Gastroesophageal sphincter (tissue), 4 donors: ENCODE measurements around the gene TXLNA. TPM values are rescaled to one million over a fixed set of nuclear protein-coding genes. Genes with fewer than 3 reads are reported as not detected.
A peak's percentile ranks its signal among the peaks of the same experiment; 100 is the strongest.

Experiments used
- ATAC-seq: fragments of 150-250 bp; one replicate; pipeline ENCODE4 v1.9.1; 2016; ENCODE audit warnings: mild to moderate bottlenecking, moderate library complexity
- H3K27ac ChIP-seq, 4 donors: fragments of 200-600 bp; sonication (generic) in 3 of 4; 1 replicate in 3 of 4; 2 replicates in 1 of 4; pipeline ENCODE4 v1.5.1; 2016 to 2019
- H3K27me3 ChIP-seq: fragments of 200-600 bp; sonication (generic); one replicate; pipeline ENCODE4 v1.5.1; 2019
- H3K36me3 ChIP-seq, 2 donors: fragments of 200-600 bp; sonication (generic); one replicate each; pipeline ENCODE4 v1.5.1; 2019; ENCODE audit warnings: control low read depth in 1 of 2
- H3K4me1 ChIP-seq, 3 donors: fragments of 200-600 bp; sonication (generic); 1 replicate in 2 of 3; 2 replicates in 1 of 3; pipeline ENCODE4 v1.5.1; 2016 to 2019; ENCODE audit warnings: control low read depth in 2 of 3
- H3K4me3 ChIP-seq, 2 donors: fragments of 200-600 bp; sonication (generic); one replicate each; pipeline ENCODE4 v1.5.1; 2019; ENCODE audit warnings: mild to moderate bottlenecking in 1 of 2, moderate library complexity in 1 of 2
- H3K9me3 ChIP-seq, 3 donors: fragments of 200-600 bp; sonication (generic); one replicate each; pipeline ENCODE4 v1.5.1; 2017 to 2019; ENCODE audit warnings: control low read depth in 2 of 3
- CTCF ChIP-seq, 4 experiments: fragments of 200-600 bp in 2 of 4; fragments of 450-650 bp in 2 of 4; sonication (generic) in 1 of 4; IDR thresholded peaks; one replicate each; pipeline ENCODE4 v1.5.1; 2017 to 2019; ENCODE audit warnings: antibody characterized with exemption in 4 of 4, mild to moderate bottlenecking in 2 of 4, moderate library complexity in 2 of 4
- EP300 ChIP-seq: sonication (generic); formaldehyde crosslinking; IDR thresholded peaks from one replicate; pipeline ENCODE4 v1.6.1; 2017; ENCODE audit warnings: antibody characterized with exemption, mild to moderate bottlenecking
- POLR2A ChIP-seq, 2 donors: fragments of 450-650 bp; IDR thresholded peaks; one replicate each; pipeline ENCODE4 v1.6.1; 2017; ENCODE audit warnings: antibody characterized with exemption in 2 of 2, mild to moderate bottlenecking in 2 of 2, moderate library complexity in 1 of 2
- POLR2AphosphoS5 ChIP-seq: sonication (generic); formaldehyde crosslinking; IDR thresholded peaks from one replicate; pipeline ENCODE4 v1.6.1; 2017; ENCODE audit warnings: antibody characterized with exemption
- WGBS, 2 donors: methylation state at CpG; one replicate each; pipeline ENCODE4 v1.1.5; 2018; ENCODE audit warnings: low coverage in 1 of 2; 5-methylcytosine and 5-hydroxymethylcytosine counted together
- total RNA-seq, 4 donors: library from RNA; depleted of rRNA; stranded (reverse); fragments of >200 nt; gene quantifications; one replicate each; pipeline ENCODE4 v1.1.0, GENCODE V29; 2016

Gene TXLNA
- total RNA-seq, 4 donors from 2014 or later, result 44.7 to 86.6 (median 67.3) TPM

- Histone ChIP-seq H3K27ac (no peak overlapping the region), H3K4me3 (no peak overlapping the region), H3K9me3 (no peaks in the 10 kb centered on the region), H3K27me3 (no peaks in the 10 kb centered on the region), H3K36me3 (peaks cover 0 to 85% of the 10 kb centered on the region in 2 donors), H3K4me1 (peaks cover 6 to 14% (median 6%) of the 10 kb centered on the region in 3 donors)
- no peak for ATAC-seq
- WGBS, 2 donors, result no CpG with 5 or more reads among the region's 6 CpGs
- TF ChIP-seq POLR2A (IDR thresholded peaks at IDR 0.05) (no peak), CTCF (IDR thresholded peaks at IDR 0.05) (no peak), EP300 (no peak), POLR2AphosphoS5 (no peak)
These were observed 15.5 kb downstream of the TXLNA start for GRCh38 chr1:32194984-32195383.

GRCh38 chr1:32195531-32195930 lies 16.1 kb downstream of the TXLNA start:
- no peaks in the 10 kb centered on the region for H3K9me3 ChIP-seq
- no peak overlapping the region for H3K27ac ChIP-seq
- H3K4me1 ChIP-seq, result peaks cover 6 to 19% (median 8%) of the 10 kb centered on the region in 3 donors
- no peaks in the 10 kb centered on the region for H3K27me3 ChIP-seq
- no peak overlapping the region for H3K4me3 ChIP-seq
- 81 to 90% methylated on average over 2 to 3 of the region's 3 CpGs for WGBS, 2 donors
- ATAC-seq, result no peak
- TF ChIP-seq EP300 (no peak), CTCF (IDR thresholded peaks at IDR 0.05) (no peak)
- peaks cover 0 to 80% of the 10 kb centered on the region in 2 donors for H3K36me3 ChIP-seq

GRCh38 chr1:32195972-32196823 lies 16.7 kb downstream of the TXLNA start:
- peaks cover 6 to 24% (median 8%) of the 10 kb centered on the region in 3 donors for H3K4me1 ChIP-seq
- H3K27me3 ChIP-seq, result no peaks in the 10 kb centered on the region
- H3K36me3 ChIP-seq, result peaks cover 0 to 73% of the 10 kb centered on the region in 2 donors
- H3K9me3 ChIP-seq, result no peaks in the 10 kb centered on the region
- no peak for ATAC-seq
- no peak overlapping the region for H3K27ac ChIP-seq
- TF ChIP-seq EP300 (no peak), POLR2AphosphoS5 (no peak), CTCF (IDR thresholded peaks at IDR 0.05) (no peak), POLR2A (IDR thresholded peaks at IDR 0.05) (no peak)
- no peak overlapping the region for H3K4me3 ChIP-seq

GRCh38 chr1:32197074-32197473 lies 17.6 kb downstream of the TXLNA start:
- H3K4me3 ChIP-seq, result no peak overlapping the region
- H3K27ac ChIP-seq, result no peak overlapping the region
- no peaks in the 10 kb centered on the region for H3K27me3 ChIP-seq
- H3K9me3 ChIP-seq, result no peaks in the 10 kb centered on the region
- no CpG with 5 or more reads among the region's 1 CpG for WGBS, 2 donors
- no peak for ATAC-seq
- no peak for TF ChIP-seq CTCF (IDR thresholded peaks at IDR 0.05)
- no peak for TF ChIP-seq EP300
- TF ChIP-seq POLR2A (IDR thresholded peaks at IDR 0.05), result no peak
- no peak for TF ChIP-seq POLR2AphosphoS5
- peaks cover 6 to 33% (median 15%) of the 10 kb centered on the region in 3 donors for H3K4me1 ChIP-seq
- peaks cover 0 to 64% of the 10 kb centered on the region in 2 donors for H3K36me3 ChIP-seq

DNA sequence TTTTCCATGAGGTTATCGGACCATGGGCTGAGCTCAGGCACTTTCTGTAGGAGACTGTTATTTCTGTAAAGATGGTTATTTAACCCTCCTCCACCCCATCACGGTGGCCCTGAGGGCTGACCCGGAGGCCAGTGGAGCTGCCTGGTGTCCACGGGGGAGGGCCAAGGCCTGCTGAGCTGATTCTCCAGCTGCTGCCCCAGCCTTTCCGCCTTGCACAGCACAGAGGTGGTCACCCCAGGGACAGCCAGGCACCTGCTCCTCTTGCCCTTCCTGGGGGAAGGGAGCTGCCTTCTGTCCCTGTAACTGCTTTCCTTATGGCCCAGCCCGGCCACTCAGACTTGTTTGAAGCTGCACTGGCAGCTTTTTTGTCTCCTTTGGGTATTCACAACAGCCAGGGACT lies 18.4 kb downstream of the TXLNA start:
- ATAC-seq, result no peak
- no peaks in the 10 kb centered on the region for H3K9me3 ChIP-seq
- WGBS, 2 donors, result 64 to 76% methylated on average over 2 of the region's 6 CpGs
- peak overlapping the region in 1 of 4 donors; percentile 24 for H3K27ac ChIP-seq
- peaks cover 6 to 36% (median 15%) of the 10 kb centered on the region in 3 donors for H3K4me1 ChIP-seq
- TF ChIP-seq POLR2AphosphoS5, result no peak
- no peak for TF ChIP-seq CTCF (IDR thresholded peaks at IDR 0.05)
- TF ChIP-seq POLR2A (IDR thresholded peaks at IDR 0.05), result no peak
- no peak for TF ChIP-seq EP300
- peaks cover 0 to 57% of the 10 kb centered on the region in 2 donors for H3K36me3 ChIP-seq
- no peak overlapping the region for H3K4me3 ChIP-seq
- no peaks in the 10 kb centered on the region for H3K27me3 ChIP-seq
